OCI-LY1 (cell line): ENCODE measurements around the gene DEXI.

ENCODE experiments used
- H2AFZ ChIP-seq: fragments of 200-600 bp; sonication (generic), shearing (Covaris generic); 2 replicates; pipeline ENCODE4 v1.6.0; 2014; ENCODE audit warnings: antibody characterized with exemption, mild to moderate bottlenecking, low read length
- H3F3A ChIP-seq: fragments of 200-600 bp; sonication (generic), shearing (Covaris generic); 2 replicates; pipeline ENCODE4 v1.6.0; 2014; ENCODE audit warnings: mild to moderate bottlenecking, antibody characterized with exemption, low read length, moderate library complexity; ENCODE audit not compliant: insufficient read depth
- H3K27ac ChIP-seq: fragments of 200-600 bp; sonication (generic); 2 replicates; pipeline ENCODE4 v1.5.1; 2014; ENCODE audit warnings: low read length, mixed run types, mild to moderate bottlenecking, low read depth; ENCODE audit not compliant: poor library complexity, severe bottlenecking
- H3K27me3 ChIP-seq: fragments of 200-600 bp; sonication (generic); 2 replicates; pipeline ENCODE4 v1.6.0; 2014; ENCODE audit warnings: antibody characterized with exemption, mild to moderate bottlenecking, low read length, moderate library complexity; ENCODE audit not compliant: insufficient read depth
- H3K36me3 ChIP-seq: fragments of 200-600 bp; sonication (generic); 2 replicates; pipeline ENCODE4 v1.6.1; 2014; ENCODE audit warnings: mild to moderate bottlenecking, antibody characterized with exemption, low read length, moderate library complexity, mixed read lengths; ENCODE audit not compliant: insufficient read depth
- H3K4me1 ChIP-seq: fragments of 200-600 bp; sonication (generic); 2 replicates; pipeline ENCODE4 v1.5.1; 2014; ENCODE audit warnings: mild to moderate bottlenecking, low read length, moderate library complexity; ENCODE audit not compliant: insufficient read depth, severe bottlenecking
- H3K4me2 ChIP-seq: fragments of 200-600 bp; sonication (generic), shearing (Covaris generic); 2 replicates; pipeline ENCODE4 v1.6.1; 2014; ENCODE audit warnings: low read length
- H3K4me3 ChIP-seq: fragments of 200-600 bp; sonication (generic); 2 replicates; pipeline ENCODE4 v1.5.1; 2014; ENCODE audit warnings: low read length, low read depth, mild to moderate bottlenecking, mixed read lengths; ENCODE audit not compliant: poor library complexity, severe bottlenecking
- H3K79me2 ChIP-seq: fragments of 200-600 bp; shearing (Covaris generic); 2 replicates; pipeline ENCODE4 v1.6.1; 2016; ENCODE audit warnings: mixed run types, low read length, mixed read lengths; ENCODE audit not compliant: insufficient read depth
- H3K9ac ChIP-seq: fragments of 200-600 bp; sonication (generic), shearing (Covaris generic); 2 replicates; pipeline ENCODE4 v1.6.1; 2014; ENCODE audit warnings: mild to moderate bottlenecking, low read length, mixed read lengths
- H3K9me2 ChIP-seq: fragments of 200-600 bp; sonication (generic), shearing (Covaris generic); 2 replicates; pipeline ENCODE4 v1.6.1; 2014; ENCODE audit warnings: low read depth, mild to moderate bottlenecking, low read length, mixed read lengths
- H3K9me3 ChIP-seq: fragments of 200-600 bp; shearing (Covaris generic); 2 replicates; pipeline ENCODE4 v1.6.1; 2014; ENCODE audit warnings: low read length, mixed read lengths
- H4K20me1 ChIP-seq: fragments of 200-600 bp; sonication (generic), shearing (Covaris generic); 2 replicates; pipeline ENCODE4 v1.6.0; 2016; ENCODE audit warnings: mild to moderate bottlenecking, low read length; ENCODE audit not compliant: insufficient read depth
- CTCF ChIP-seq: fragments of 200-600 bp; sonication (generic), shearing (Covaris generic); IDR thresholded peaks from 2 replicates; pipeline ENCODE4 v1.5.1; 2017; ENCODE audit warnings: mild to moderate bottlenecking, antibody characterized with exemption, low read length, moderate library complexity, mixed read lengths
- EZH2 ChIP-seq: fragments of 200-600 bp; sonication (generic), shearing (Covaris generic); IDR thresholded peaks from 2 replicates; pipeline ENCODE4 v1.8.0; 2017; ENCODE audit warnings: borderline replicate concordance, mixed run types, mild to moderate bottlenecking, antibody characterized with exemption, low read length, moderate library complexity, mixed read lengths

Gene DEXI

GRCh38 chr16:10947211-10947787, 5.0 kb upstream of the DEXI start:
- Histone ChIP-seq H3K9me3 (no peaks in the 10 kb centered on the region), H3K4me2 (peak overlapping the region; percentile 80; the same call in 1 of the 2 replicates), H2AFZ (no peak overlapping the region), H3K79me2 (peaks cover 23% of the 10 kb centered on the region), H3K27me3 (no peaks in the 10 kb centered on the region), H3K9ac (no peak overlapping the region; the same call in 1 of the 2 replicates), H3K4me1 (peaks cover 71% of the 10 kb centered on the region), H3F3A (no peaks in the 10 kb centered on the region), H3K27ac (no peak overlapping the region), H3K9me2 (no peaks in the 10 kb centered on the region), H3K36me3 (no peaks in the 10 kb centered on the region), H3K4me3 (no peak overlapping the region), H4K20me1 (no peaks in the 10 kb centered on the region)
- TF ChIP-seq EZH2 (no peak), CTCF (no peak)

GRCh38 chr16:10946308-10946707, 4.0 kb upstream of the DEXI start:
- no peak for TF ChIP-seq EZH2
- TF ChIP-seq CTCF, result no peak
- no peak overlapping the region for H2AFZ ChIP-seq
- H3F3A ChIP-seq, result no peaks in the 10 kb centered on the region
- H3K9ac ChIP-seq, result peak overlapping the region; percentile 82; the same call in 1 of the 2 replicates
- peak overlapping the region; percentile 80 for H3K4me2 ChIP-seq
- H4K20me1 ChIP-seq, result no peaks in the 10 kb centered on the region
- no peaks in the 10 kb centered on the region for H3K27me3 ChIP-seq
- peaks cover 20% of the 10 kb centered on the region for H3K79me2 ChIP-seq
- H3K4me3 ChIP-seq, result peak overlapping the region; percentile 92
- no peaks in the 10 kb centered on the region for H3K36me3 ChIP-seq
- no peaks in the 10 kb centered on the region for H3K9me2 ChIP-seq
- H3K9me3 ChIP-seq, result no peaks in the 10 kb centered on the region
- H3K27ac ChIP-seq, result no peak overlapping the region
- peaks cover 74% of the 10 kb centered on the region for H3K4me1 ChIP-seq

GRCh38 chr16:10945065-10945787, 3.0 kb upstream of the DEXI start:
- Histone ChIP-seq H2AFZ (no peak overlapping the region), H3K9me2 (no peaks in the 10 kb centered on the region), H3K4me2 (peak overlapping the region; percentile 80), H3K36me3 (no peaks in the 10 kb centered on the region), H3K4me1 (peaks cover 75% of the 10 kb centered on the region), H3K9me3 (no peaks in the 10 kb centered on the region), H3K9ac (peak overlapping the region; percentile 82), H3K4me3 (peak overlapping the region; percentile 92), H4K20me1 (no peaks in the 10 kb centered on the region), H3K27ac (no peak overlapping the region), H3K27me3 (no peaks in the 10 kb centered on the region), H3F3A (no peaks in the 10 kb centered on the region), H3K79me2 (peaks cover 20% of the 10 kb centered on the region)
- TF ChIP-seq EZH2 (no peak), CTCF (no peak)
